GM19351 (cell line): Measurements from ENCODE around the gene SIGLECL1.

Experiments
- ATAC-seq: cut with Tn5 transposase; IDR thresholded peaks from one replicate; pipeline ENCODE4 v1.9.1; 2021; ENCODE audit warnings: mild to moderate bottlenecking, moderate library complexity; ENCODE audit not compliant: unreplicated experiment

Gene SIGLECL1

GRCh38 chr19:51252306-51253079 is 1.6 kb downstream of the SIGLECL1 start:
- ATAC-seq: no peak

- ATAC-seq: no peak
Measured at GRCh38 chr19:51253088-51253806, 2.4 kb downstream of the SIGLECL1 start.

GRCh38 chr19:51256155-51256625 is 5.3 kb downstream of the SIGLECL1 start:
- ATAC-seq: no peak

- ATAC-seq: no peak
Measured at GRCh38 chr19:51257471-51257870, 6.6 kb downstream of the SIGLECL1 start.

DNA sequence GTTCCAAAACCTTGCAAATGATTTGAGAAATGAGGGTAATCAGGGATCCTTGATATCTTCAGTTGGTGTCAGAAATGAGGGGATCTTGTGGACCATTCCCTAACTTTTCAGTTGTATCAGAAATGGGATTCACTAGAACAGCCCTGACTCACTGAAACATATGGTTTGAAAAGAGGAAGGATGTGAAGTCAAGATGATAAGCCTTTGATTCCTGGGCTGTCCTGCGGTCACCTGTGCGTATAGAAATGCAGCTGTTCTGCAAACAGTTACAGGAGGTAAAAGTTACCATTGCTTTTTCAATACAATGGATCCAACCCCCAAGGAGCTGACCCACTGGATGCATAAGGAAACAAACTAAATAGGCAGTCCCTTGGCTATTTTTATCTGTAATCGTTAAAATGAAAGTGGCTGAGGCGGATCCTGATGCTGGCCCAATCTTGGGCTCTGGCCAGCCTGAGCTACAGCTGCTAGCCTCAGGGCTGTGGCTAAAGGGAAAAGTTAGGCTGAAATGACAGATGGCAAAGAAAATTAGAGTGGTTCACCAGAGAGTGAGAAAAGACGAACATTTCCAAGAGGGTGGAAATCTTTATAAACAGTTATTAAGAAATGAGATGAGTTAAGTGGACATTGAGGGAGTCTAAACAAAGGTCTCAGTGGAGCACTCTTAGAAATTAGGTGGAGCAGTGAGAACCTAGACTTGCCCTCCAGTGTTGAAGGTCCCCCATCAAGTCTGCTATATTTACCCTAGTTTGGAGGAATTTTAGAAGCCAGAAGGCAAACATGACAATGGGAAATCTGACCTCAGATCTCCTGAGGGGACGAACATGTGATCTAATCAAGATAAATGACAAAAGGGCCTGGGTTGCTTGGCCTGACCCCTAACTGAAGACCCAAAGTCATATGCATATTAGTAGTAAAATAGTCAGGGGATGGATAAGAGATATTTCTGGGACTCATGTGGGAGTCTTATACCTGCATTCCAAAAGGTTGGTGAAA is 7.6 kb downstream of the SIGLECL1 start:
- no peak for ATAC-seq

DNA sequence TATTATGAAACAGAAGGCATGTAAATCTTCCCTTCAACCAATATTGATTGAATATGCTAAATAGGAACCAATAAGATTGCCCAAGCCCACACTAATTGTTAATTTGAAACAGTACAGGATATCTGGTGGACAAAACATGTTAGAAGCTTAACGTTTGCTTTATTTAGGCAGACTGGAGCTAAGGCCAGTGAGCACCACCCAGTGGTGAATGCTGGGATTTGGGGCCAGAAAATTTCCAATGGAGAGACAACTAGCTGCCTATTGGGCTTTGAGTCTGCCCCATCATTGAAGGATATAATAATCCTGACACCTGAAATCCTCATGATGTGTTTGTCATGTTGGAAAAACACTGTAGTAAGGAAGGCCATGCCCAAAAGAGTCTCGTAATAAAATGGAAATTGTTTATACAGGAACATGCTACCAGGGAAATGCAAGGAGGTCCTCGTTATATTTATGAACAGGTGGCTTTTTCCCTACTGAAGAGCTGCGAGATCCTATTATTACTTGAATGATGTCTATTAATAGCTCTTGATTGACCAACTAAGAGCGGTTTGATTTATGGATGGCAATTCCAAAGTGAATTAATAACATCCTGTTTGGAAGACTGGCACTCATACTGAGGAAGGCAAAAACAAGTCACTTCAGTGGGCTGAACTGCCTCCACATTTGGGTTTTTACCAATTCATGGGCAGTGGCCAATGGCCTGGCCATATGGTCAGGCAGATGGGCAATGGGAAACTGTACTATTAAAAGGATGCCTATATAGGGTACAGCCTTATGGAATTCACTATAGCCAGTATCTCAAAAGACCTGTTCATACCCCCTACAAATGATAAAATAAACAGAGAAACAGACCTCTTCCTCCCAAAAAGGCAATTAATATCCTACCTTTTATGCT is 8.7 kb downstream of the SIGLECL1 start:
- ATAC-seq: no peak

DNA sequence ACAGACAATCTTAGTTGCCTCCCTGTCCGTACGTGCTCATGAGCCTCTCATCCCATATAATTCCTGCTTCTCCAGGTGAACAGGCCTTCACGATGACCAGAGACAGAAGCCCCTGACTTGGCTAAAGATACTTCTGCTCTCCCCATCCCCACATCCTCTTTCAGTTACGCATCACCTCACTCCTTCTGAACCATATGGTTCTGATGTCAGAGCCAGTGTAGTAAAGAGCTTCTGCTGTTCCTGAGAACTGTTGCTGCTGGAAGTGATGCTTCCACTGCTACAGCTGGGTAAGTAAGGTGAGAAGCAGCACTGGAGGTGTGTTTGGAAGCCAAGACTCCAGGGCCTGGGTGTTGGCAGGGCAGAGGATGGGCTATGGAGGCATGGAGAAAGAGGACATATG is 12.9 kb downstream of the SIGLECL1 start:
- ATAC-seq: no peak

DNA sequence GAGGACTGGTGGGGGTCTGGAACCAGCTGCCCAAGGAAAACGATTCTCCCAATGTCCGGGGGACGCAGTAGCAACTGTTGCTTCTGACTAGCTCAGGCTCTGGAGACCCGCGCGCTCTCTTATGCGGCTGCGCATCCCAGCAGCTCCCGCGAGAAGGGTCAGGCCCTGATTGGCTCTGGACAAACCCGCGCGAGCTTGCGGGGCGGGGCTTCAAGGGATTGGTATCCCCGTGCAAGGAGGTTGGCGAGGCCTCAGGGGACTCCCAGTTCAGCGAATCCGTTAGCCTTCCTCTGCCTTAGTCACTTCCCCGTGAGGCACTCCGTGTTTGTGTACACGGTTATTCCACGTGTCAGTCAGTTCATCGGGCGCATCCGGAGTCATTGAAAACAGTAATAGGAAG is 20.2 kb downstream of the SIGLECL1 start:
- no peak for ATAC-seq

GRCh38 chr19:51272183-51272810 is 21.4 kb downstream of the SIGLECL1 start:
- ATAC-seq: no peak

DNA sequence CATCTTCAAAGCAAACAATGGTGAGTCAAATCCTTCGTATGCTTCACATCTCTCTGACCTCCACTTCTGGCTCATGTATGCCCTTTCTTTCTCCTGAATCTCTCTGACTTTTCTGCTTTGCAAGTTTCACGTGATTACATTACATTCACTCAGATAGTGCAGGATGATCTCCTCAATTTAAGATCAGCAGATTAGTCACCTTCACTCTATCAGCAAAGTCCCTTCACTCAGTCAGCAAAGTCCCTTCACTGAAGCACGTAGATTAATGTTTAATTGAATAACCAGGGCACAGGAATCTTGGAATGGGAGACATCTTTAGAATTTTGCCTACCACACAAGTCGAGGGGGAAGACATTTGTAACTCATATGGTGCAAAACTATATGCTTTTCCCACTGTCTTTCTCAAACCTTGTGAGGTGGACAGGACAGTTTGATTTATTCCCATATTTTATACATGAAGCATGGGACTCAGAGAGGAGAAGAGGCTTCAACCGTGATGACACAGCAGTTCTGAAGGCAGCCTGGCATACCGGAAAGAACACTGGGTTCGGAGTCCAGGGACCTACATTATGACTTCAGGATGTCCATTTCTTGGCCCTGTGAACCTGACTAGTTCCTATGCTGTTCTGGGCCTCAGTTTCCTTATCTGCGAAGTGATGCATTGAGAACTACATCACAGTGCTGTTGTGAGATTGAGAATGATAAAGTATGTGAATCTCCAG is 23.3 kb downstream of the SIGLECL1 start:
- ATAC-seq: no peak

DNA sequence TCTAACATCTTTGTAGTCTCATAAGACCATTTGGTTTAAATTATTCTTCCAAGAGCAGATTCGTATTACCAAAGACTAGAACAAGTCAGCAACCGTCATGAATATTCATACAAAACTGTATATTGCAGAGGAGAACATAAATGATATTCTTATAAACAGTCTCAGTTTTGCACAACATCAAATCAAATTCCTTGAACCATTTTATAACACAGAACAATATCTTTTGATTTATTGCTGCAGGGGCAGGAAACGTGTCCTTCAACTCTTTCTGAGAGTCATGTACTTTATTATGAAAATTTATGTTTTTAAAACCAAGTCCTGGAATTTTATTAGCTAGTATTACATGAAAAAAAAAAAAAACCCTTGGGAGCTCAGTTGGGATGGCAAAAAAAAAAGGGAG is 26.2 kb downstream of the SIGLECL1 start:
- ATAC-seq: no peak

DNA sequence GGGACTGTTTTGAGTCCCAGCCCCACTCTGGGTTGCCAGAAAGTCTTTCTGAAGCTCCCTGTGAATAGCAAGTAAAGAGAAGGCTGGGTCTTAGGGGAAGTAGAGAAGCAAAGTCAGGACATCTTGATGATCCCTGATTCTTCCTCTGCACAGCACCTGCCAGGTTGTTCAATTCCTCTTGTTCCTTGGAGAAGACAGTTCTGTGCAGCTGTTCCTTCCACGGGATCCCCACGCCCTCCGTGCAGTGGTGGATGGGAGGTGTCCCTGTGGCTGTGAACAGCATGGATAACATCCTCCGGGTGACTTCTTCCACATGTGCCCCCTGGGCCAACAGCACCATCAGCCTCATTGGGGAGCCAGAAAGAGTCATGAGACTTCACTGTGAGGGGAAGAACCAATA is 31.5 kb downstream of the SIGLECL1 start:
- no peak for ATAC-seq

DNA sequence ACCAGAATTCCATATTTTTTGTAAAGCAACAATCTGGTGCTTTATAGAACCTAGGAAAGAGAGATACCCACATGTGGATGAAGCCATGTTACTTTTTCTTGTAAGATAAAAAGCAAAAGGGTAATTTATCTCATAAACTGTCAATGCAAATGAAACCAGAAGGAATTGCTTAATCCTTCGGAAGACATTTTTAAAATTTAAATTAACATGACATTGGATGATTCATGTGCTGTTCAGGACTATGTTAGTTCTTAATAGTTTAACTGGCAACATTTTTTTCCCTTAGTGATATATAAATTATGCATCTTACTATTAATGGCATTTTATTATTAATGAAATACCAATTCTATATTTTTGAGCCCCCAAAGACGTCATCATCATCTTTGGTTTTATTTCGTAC is 34.8 kb downstream of the SIGLECL1 start:
- ATAC-seq: no peak

DNA sequence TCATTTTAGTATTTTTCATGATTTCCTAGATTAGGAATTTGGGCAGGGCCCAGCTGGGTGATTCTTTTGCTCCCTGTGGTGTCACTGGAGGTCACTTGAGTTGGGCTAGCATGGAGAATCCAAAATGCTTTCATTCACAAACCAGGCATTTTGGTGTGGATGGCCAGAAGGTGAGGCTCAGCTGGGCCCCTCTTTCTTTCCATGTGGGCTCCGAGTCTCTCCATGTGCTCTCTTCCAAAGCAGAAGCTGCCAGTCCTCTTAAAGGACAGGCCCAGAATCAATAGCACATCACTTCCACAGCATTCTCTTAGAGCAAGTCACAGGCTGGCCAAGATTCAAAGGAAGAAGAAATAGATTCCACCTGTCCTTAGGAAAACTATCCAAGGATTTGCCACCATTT is 38.8 kb downstream of the SIGLECL1 start:
- no peak for ATAC-seq

GRCh38 chr19:51292971-51293370 is 42.1 kb downstream of the SIGLECL1 start:
- ATAC-seq: no peak

- ATAC-seq: no peak
Measured at GRCh38 chr19:51293571-51294210, 42.8 kb downstream of the SIGLECL1 start.

DNA sequence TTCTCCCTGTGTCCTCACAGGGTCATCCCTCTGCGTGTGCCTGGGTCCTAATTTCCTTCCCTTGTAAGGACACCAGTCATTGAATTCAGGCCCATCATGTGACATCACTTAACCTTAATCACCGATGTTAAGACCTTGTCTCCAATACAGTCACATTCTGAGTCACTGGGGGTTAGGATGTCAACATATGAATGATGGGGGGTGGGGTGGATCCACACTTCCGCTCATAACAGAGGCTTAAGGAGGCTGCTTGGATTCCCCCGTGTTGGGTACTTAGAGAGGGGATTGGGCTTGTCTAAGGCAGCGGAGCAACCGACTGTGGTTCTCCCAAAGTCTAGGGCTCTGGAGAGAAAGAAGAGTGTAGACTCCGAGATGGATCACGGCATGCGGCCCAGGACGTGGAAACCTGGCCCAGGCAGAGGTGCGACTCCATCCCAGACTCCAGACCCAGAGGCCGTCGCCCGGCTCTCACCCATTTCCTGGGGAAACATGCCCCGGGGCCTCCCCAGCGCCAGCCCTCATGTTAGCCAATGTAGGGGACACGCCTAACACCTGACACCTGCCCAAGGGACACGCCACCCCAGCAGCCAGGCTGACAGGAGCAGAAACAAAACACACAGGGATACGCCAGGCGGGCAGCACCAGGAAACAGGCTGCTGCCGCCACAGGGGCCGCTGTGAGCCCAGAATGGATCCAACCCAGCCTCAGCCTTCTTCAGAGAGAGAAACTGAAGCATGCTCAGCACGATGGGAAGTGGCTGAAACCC is 43.5 kb downstream of the SIGLECL1 start:
- no peak for ATAC-seq

DNA sequence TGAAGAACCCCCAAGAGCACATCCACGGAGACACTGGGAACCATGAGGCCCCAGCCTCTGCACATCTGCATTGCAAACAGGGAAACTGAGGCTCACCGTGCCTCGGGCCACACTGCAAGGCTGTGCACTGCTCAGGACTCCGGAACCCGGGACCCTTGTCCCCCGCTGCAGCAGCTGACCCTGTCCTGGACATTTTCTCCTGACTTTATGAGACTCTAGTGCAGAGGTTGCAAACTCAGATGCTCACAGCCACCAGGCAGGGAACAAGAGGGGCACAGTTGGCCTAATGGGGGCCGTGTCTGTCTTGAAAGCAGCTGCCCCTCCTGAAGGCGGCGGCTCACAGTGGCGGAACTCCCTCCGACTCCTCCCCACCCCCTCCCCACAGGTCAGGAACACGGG is 44.1 kb downstream of the SIGLECL1 start:
- ATAC-seq: no peak
